NCI-H748 (cell line): ENCODE results near the gene ZBTB20.
A peak's percentile ranks its signal among the peaks of the same experiment; 100 is the strongest.

Experiments used
- DNase-seq: peaks from one replicate; lab custom pipeline; 2025; ENCODE audit not compliant: unreplicated experiment; lab: John Stamatoyannopoulos, UW

Gene ZBTB20

DNA sequence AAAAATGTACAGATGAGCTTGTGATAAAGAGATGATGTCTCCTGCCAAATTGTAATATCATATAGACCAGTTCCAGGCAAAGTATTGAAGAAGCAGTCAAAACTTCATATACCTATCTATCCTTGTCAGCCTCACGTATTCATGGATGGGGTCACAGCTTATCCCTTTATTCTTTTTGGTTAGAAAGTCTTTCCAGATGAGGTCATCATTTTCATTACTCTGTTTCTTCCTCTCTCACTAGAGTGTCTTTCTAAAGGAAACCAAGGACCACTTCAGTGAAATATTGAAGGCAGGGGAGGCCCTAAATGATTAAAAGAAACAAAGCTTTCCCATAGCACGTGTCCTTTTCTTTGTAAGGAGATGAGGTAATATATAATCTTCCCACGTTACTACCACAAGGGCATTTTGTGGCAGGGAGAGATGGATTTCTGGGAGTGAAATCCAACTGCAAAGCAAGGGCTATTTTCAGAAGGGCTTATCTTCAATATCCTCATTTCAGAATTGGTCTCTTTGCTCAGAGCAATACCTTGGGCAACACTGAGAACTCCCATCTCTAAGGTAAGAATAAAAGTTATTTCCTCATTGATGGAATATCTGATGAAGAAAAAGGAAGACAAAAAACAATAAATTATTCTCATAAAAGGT, 593.0 kb downstream of the ZBTB20 start:
- no peak for DNase-seq

GRCh38 chr3:114552527-114552812, 594.6 kb downstream of the ZBTB20 start:
- no peak for DNase-seq

GRCh38 chr3:114551770-114552526, 595.1 kb downstream of the ZBTB20 start:
- DNase-seq = no peak

DNA sequence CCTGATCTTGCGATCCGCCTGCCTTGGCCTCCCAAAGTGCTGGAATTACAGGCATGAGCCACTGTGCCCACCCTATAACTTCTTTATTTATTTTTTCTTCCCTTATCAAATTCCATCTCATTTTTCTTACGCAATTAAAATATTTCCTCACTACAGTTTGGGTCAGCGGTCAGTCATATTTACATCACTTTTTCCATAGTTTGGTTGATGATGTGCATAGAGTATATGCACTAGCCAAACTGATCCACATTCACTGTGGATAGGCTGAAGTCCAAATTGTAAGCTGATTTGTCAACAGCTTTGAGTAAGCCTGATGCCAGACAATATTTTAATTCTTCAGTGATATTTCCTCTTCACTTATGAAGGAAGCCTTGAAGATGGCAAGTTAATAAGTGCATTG, 596.9 kb downstream of the ZBTB20 start:
- DNase-seq = no peak

DNA sequence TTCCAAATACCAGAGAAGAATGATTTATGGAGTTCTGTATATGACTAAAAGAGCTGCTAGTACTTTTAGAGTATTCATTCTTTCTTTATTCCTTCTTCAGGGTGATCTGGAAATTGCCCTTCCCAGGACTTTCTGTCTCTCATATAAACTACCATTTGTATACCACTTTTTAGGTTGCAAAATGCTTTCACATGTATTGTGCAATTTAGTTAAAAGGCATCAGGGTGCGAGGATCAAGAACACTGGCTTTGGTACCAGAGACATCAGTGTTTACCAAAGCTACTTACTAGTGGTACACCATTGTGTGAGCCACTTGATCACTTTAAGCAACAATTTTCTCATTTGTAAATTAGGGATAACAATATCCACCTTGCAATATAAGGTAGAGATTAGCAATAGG, 601.9 kb downstream of the ZBTB20 start:
- DNase-seq = no peak

DNA sequence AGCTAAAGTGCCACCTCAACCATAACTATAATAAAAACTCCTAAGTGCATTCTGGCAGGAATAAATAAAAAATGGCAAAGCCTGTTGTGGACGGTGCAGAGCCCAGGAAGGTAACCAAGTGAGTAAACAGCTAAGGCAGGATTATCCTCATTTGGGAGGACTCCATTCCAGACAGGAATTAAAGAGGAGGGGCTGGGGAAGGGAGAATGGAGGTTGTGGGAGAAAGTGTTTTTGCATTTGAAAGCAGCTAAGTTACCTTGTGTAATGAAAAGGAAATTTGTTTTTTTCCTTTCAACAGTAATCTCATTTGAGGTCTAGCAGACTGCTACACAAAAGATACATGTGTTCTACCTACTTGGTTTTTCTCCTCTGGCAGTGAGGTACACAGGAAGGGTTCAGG, 604.7 kb downstream of the ZBTB20 start:
- DNase-seq = no peak

GRCh38 chr3:114539525-114539924, 607.6 kb downstream of the ZBTB20 start:
- DNase-seq = peak; percentile 0

- DNase-seq = no peak
Observed at GRCh38 chr3:114538211-114538610, 608.9 kb downstream of the ZBTB20 start.

GRCh38 chr3:114528517-114528916, 618.6 kb downstream of the ZBTB20 start:
- no peak for DNase-seq

DNA sequence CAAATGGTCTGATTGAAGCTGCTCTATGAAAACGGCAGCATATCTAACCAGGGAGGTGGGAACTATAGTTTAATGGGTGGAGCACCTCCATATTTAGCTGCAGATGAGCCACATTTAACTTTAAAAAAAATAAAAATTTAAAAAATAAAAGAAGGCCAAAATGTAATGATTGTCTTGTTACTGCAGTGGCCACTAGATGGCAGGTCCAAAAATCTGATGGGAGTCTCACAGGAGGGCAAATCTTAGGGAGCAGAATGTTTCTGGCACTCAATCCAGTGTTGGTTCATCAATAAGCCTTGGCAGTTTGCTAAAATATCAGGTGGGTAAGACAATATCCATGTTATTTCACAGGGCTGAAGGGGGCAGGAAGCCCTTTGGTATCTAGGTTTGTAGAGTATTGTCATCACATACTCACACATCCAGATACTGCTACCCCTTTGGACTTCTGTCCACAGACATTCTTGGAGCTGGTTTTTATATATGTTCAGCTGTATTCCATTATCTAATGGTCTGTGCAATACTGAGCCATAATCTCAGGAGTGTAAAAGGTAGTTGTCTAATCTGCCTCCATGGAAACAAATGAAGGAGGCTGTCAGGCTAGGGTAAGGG, 619.9 kb downstream of the ZBTB20 start:
- no peak for DNase-seq

GRCh38 chr3:114525278-114525677, 621.8 kb downstream of the ZBTB20 start:
- DNase-seq = no peak

DNA sequence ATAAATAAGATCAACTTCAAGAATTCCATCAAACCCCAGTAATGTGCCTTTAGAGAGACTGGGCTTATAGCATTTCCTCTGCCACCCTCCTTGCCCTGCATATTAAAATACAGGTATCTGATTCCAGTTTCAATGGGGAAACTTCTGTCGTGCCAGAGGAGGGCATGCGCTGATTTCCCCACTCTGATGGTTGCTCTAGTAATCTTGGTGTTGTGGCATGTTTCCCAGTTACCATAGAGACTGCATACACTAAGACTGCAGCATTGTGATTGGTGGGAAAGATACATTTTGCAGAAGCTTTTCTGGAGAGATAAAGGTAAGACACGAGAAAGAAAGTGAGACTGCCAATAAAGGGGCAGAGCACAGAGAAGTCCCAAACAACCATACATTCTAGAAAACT, 627.7 kb downstream of the ZBTB20 start:
- peak; percentile 15 for DNase-seq

GRCh38 chr3:114518206-114518808, 628.8 kb downstream of the ZBTB20 start:
- no peak for DNase-seq

DNA sequence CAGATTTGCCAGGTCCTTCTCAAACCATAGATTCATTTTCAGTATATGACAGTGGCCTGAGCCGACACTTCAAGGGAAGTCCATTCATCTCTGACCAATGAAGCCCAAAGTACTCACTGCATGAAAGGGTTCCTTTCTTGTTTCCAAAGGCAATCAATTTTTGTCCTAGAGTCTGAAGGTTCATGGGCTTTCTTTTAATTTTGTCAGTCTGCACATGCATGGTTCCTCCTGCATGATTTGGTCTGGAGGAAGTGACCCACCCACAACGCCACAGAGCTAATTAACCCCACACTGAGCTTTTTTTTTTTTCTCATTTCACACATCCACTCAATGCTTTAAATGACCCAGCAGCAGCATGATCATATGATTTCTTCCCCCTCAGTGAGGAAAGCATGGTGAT, 636.9 kb downstream of the ZBTB20 start:
- no peak for DNase-seq

DNA sequence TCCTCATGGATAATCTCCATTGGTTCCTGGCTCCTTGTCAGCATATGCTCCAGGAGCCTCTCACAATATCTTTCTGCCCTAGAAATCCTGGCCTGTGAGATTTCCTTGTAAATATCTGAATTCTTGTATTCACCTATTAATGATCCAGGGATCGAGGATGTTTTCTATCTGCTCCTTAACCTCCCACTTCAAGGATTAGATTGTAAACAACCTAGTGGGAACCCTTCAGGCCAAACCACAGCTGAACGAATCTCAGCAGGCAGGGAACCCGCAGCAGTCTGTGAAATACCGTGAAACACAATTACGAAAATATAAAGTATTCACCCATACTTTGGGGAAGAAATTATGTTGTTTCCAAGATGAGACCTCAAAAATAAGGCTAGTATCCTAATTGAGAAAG, 637.3 kb downstream of the ZBTB20 start:
- DNase-seq = no peak

DNA sequence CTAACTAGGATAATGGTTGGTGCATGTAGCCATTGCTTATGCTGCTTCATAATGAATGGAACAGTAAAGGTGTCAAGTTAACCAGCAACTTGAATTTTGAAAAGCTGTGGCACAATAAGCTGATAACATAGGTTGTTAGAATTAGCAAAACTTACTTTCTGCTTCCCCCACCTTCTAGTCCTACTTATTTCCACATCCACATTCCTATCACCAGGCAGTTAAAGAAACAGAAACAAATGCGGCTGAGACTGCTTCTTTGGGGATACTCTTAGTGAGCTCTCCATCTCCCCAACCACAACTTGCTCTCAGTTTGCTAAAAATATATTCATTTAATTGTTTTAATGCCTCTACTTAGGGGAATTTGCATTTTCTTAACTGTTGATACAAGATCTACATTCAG, 638.1 kb downstream of the ZBTB20 start:
- no peak for DNase-seq

GRCh38 chr3:114508208-114508607, 638.9 kb downstream of the ZBTB20 start:
- DNase-seq = no peak

DNA sequence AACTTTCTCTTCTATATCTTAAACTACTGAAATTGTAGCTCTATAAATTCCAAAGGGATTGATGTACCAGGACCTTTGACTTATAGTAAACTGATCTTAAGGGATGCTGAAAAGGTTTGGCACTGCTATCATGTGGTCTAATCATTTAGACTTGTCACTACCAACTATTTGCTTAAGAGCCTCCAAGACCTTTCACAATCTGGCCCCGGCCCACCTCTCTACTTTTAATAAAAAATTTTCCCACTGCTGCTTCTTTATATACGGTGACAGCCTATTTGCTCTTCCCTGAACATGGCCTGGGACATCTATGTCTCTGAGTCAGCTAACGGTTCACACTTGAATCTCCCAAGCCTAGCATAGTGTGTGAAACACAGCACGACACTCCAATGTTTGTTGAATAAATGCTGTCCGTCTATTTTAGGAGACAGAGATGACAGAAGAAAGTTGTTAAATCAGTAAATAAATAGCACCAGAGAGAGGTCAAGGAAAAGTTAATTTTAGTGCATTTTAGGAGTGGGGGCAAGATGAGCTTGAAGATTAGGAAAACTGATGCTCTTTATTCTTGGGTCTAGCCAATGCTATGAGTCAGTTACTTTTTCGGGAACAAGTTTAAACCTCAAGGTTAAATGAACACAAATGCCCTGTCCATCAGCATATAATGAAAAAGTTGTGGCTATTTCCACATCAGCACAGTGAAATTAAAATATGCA, 640.3 kb downstream of the ZBTB20 start:
- no peak for DNase-seq

DNA sequence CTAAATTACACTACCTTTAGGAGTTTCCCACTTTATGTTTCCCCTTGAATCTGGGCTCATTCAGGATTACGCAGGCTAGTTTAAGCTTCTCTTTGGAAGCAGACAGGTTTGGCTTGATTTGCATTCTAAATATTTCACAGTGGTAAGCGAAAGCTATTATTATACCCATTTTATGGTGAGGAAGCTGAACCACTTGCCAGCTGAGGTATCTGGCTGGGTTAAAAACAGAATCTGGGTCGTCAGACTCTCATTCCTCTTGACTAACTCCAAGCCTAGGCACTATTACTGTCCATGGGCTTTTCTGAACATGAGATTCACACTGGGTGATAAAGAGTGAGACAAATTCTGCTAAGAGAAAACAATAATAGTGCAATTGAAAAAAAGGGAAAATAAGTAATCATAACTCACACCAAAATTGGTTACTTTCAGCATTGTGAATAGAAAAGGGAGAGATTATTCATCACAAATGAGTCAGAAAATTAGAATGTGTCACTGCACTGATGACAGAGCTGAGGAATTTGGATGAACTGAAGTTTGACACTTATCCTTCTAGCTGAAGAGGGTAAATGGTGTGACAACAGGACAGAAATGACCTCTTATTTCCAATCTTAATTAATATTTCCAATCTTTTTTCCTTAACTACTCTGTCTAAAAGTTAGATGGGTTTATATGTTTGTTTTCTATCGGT, 642.0 kb downstream of the ZBTB20 start:
- DNase-seq = no peak

DNA sequence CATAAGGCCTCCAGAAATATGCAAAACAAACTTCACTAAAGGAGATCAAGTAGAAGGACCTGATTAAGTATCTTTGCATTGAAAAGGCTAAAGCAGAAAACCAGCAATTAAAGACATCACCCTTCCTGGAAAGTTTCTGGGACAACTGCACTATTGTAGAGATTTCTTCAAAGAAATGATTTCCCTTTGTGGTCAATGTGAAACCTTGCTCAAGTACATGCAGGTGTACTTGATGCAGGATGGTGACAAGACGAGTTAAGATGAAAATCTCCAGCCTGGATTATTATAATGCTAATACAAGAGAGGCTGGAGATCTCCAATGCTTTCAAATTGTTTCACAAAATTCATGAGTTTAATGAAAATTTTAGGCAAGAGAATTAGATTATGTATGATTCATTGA, 644.9 kb downstream of the ZBTB20 start:
- no peak for DNase-seq

DNA sequence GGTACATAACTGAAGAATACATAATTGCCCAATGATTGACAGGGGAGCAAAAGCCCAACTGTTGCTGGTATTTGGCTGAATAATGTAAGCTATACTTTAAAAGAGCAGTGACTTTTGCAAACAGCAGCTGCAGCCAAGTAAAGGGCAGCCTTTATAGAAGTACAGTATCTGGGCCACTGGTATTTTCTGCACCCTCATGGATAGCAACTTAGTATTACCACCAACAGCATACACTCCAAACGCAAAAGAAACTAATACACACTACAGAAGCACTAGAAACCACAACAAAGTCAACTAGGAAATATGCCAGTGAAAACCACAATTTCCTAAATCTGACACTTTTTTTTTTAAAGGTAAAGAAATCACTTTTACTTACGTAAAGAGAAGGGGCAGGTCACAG, 647.1 kb downstream of the ZBTB20 start:
- DNase-seq = no peak
